ENCODE results near the gene DMRTA1.
"Not testable (repeated sequence)": the region's sequence is repeated elsewhere in the genome, so short reads cannot be mapped to it uniquely, and the experiment has no call there.

Gene DMRTA1

DNA sequence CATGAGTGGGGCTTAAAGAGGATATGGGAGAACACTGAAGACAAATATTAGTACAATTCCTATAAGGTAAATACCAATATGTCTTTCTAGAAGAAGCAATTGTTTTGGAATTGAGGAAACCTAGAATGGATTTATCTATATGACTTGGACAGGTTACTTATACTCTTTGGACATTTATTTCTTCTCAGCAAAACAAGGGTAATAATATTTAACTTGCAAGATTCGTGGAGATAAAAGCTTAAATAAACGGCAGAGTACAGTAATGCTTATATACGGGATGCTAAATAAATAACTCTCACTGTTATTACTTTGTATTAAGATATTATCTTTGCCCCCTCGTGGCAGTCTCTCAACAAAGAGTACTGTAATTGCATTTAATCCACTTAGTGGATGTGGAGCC, 8.6 kb downstream of the DMRTA1 start:
- DNase-seq = no peak

DNA sequence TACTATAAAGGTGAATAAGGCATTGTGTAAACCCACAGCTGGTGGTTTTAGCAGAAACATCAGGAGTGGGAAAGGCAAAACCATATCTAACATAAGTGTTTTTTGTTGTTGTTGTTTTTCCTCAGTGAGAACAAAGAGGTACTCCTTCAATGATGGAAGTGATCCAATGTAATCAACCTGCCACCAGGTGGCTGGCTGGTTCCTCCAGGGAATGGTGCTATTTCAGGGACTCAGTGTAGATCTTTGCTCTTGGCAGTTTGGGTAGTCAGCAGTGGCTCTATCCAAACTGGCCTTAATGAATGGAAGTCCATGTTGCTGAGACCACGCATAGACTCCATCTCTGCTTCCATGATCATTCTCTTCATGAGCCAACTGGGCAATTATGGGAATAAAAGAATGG, 10.8 kb downstream of the DMRTA1 start:
- no peak for DNase-seq

DNA sequence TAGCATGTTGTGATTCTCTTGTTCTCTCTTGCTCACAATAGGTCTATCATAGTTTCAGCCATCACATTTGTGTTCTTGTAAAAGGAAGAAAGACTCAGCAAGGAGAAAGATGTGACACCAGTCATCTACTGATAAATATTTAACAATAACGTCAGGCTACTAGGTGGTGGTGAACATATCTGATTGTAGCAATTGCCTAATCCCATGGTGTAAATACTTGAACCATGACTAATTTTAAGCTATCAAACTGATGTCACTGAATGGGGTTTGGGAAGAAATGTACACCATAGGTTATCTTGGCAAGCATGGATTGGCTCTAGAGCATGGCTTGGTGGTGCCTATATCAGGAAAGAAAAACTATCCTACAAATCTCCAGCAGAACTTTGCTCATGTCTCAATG, 16.6 kb downstream of the DMRTA1 start:
- DNase-seq = no peak

DNA sequence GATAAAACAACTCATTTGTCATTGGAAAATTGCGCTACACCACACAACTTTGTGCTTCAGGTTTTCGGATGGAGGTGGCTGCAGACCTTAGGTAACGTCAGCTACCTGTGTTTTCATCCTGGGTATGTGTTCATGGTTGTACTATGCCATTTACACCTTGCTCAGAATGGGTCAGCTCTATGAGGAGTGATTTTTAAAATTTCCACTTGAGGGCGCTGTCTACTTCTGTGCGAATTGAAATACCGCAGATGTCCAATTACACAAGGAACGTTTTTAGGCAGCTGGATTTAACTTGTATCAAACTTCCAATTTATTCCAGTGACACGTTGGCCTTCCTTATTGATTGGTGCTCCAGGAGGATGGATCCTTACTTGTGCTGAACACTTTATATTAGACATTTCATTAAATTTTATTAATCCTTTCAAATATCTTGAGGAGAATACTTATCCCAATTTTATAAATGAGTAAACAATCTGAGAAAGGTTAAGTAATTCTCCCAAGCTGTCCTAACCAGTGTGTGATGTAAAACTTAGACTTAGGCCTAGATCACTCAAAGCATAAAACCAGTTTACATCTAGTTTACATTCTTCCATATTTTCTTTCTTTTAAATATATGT, 23.4 kb downstream of the DMRTA1 start:
- peak in 5 of 58 donors; percentile 2 to 21 (median 18) for DNase-seq

DNA sequence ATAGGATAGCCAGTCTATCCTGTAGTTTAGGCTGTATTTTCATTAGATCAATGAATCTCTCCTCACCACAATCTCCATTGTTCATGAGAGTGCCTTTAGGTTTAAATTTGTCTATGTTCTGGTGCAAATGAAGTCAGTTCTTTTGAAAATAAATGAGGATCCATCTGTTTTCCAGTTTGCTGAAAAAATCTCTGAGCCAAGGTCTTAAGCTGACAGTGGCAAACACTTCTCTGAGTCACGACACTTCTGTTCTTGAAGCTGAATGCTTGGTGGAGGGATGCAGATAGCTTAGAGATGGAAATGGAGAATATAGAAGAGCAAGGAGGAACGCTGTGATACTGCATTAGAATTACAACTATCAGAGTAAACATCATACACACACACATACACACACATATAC, 34.9 kb downstream of the DMRTA1 start:
- peak in 1 of 58 donors; percentile 28 for DNase-seq

DNA sequence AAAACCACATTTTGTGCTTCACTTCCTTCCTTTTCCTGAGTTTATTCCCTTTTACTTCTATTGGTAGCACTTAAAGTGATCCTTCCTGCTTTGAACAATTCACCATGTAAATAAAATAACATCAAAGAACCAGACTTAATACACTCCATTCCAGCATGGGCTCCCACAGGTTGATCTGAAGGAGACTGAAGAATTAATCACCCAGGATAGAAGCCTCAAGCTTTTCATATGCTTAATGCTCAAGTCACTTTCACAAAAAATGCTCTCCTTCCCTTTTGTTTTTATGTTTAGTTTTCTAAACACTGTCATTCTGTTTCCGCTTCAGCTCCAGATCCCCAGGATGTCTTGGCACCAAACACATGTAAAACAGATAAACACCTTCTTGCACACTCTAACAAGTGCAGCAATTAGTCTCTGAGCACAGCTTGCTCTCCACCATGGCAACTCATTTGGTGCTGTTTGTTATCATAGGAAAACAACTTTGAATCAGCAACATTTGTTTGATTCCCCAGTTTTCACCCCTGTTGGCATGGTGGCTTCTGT, 37.0 kb downstream of the DMRTA1 start:
- DNase-seq = peak in 2 of 58 donors; percentile 3 to 5

DNA sequence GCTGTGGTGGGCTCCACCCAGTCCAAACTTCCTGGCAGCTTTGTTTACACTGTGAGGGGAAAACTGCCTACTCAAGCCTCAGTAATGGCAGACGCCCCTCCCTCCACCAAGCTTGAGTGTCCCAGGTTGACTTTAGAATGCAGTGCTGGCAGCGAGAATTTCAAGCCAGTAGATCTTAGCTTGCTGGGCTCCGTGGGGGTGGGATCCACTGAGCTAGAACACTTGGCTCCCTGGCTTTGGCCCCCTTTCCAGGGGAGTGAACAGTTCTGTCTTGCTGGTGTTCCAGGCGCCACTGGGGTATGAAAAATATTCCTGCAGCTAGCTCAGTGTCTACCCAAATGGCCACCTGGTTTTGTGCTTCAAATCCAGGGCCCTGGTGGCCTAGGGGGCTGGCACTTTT, 49.6 kb downstream of the DMRTA1 start:
- not testable (repeated sequence) for DNase-seq

All from anterior cingulate cortex (tissue), 58 donors.